SU-DHL-6 (cell line): Measurements from ENCODE around the gene CCDC127.

Source experiments
- H2AFZ ChIP-seq: fragments of 200-600 bp; sonication (generic); 2 replicates; pipeline ENCODE4 v1.6.1; 2014; ENCODE audit warnings: low read depth, mild to moderate bottlenecking, moderate library complexity, mixed read lengths, antibody characterized with exemption, low read length; ENCODE audit not compliant: severe bottlenecking
- H3F3A ChIP-seq: fragments of 200-600 bp; shearing (Covaris generic); 2 replicates; pipeline ENCODE4 v1.6.0; 2016; ENCODE audit warnings: antibody characterized with exemption, mild to moderate bottlenecking; ENCODE audit not compliant: insufficient read depth
- H3K27ac ChIP-seq: fragments of 200-600 bp; sonication (generic); 2 replicates; pipeline ENCODE4 v1.5.1; 2016; ENCODE audit warnings: low read depth, mild to moderate bottlenecking, low read length, moderate library complexity, mixed read lengths
- H3K27me3 ChIP-seq: fragments of 200-600 bp; sonication (generic), shearing (Covaris generic); 2 replicates; pipeline ENCODE4 v1.6.0; 2014; ENCODE audit warnings: mild to moderate bottlenecking, low read length
- H3K36me3 ChIP-seq: fragments of 200-600 bp; sonication (generic); 2 replicates; pipeline ENCODE4 v1.6.1; 2014; ENCODE audit warnings: mild to moderate bottlenecking, low read length, mixed read lengths
- H3K4me2 ChIP-seq: fragments of 300-600, 200-600 bp; shearing (Covaris generic), sonication (generic); 2 replicates; pipeline ENCODE4 v1.6.0; 2014; ENCODE audit warnings: low read length, low read depth, mild to moderate bottlenecking; ENCODE audit not compliant: poor library complexity, severe bottlenecking
- H3K4me3 ChIP-seq: fragments of 200-600 bp; sonication (generic); 2 replicates; pipeline ENCODE4 v1.5.1; 2014; ENCODE audit warnings: antibody characterized with exemption, low read length, mild to moderate bottlenecking, mixed read lengths; ENCODE audit not compliant: insufficient read depth, poor library complexity, severe bottlenecking
- H3K79me2 ChIP-seq: fragments of 200-600 bp; sonication (generic); 2 replicates; pipeline ENCODE4 v1.6.1; 2014; ENCODE audit warnings: mild to moderate bottlenecking, low read length, moderate library complexity; ENCODE audit not compliant: insufficient read depth
- H3K9ac ChIP-seq: fragments of 200-600 bp; sonication (generic); 2 replicates; pipeline ENCODE4 v1.7.0; 2014; ENCODE audit warnings: mild to moderate bottlenecking, low read length
- H3K9me2 ChIP-seq: fragments of 200-600 bp; sonication (generic); replicated peaks from 2 replicates; pipeline ENCODE4 v1.6.1; 2014; ENCODE audit warnings: low read length; ENCODE audit not compliant: insufficient read depth
- H3K9me3 ChIP-seq: fragments of 200-600 bp; sonication (generic); 2 replicates; pipeline ENCODE4 v1.6.1; 2014; ENCODE audit warnings: low read length, mixed read lengths; ENCODE audit not compliant: insufficient read depth
- H4K20me1 ChIP-seq: fragments of 200-600 bp; sonication (generic); 2 replicates; pipeline ENCODE4 v1.6.1; 2014; ENCODE audit warnings: low read depth, mild to moderate bottlenecking, antibody characterized with exemption, low read length, moderate library complexity, mixed read lengths
- CTCF ChIP-seq: fragments of 200-600 bp; sonication (generic); IDR thresholded peaks from one replicate; pipeline ENCODE4 v1.5.1; 2017; ENCODE audit warnings: antibody characterized with exemption, mild to moderate bottlenecking, low read length, moderate library complexity; ENCODE audit not compliant: insufficient read depth, poor library complexity, severe bottlenecking
- EZH2phosphoT487 ChIP-seq: fragments of 200-600 bp; sonication (generic), shearing (Covaris generic); conservative IDR thresholded peaks from 2 replicates; pipeline ENCODE4 v1.6.1; 2018; ENCODE audit warnings: mild to moderate bottlenecking, antibody characterized with exemption, low read length, moderate library complexity, mixed read lengths

CCDC127 gene

GRCh38 chr5:196350-196749 lies 21.6 kb downstream of the CCDC127 start:
- no peaks in the 10 kb centered on the region for H4K20me1 ChIP-seq
- no peaks in the 10 kb centered on the region for H3F3A ChIP-seq
- no peaks in the 10 kb centered on the region for H3K79me2 ChIP-seq
- no peaks in the 10 kb centered on the region for H3K9me3 ChIP-seq
- TF ChIP-seq EZH2phosphoT487: no peak
- TF ChIP-seq CTCF: no peak
- no peaks in the 10 kb centered on the region for H3K27me3 ChIP-seq
- no peak overlapping the region for H3K27ac ChIP-seq
- H3K4me2 ChIP-seq: no peak overlapping the region
- no peak overlapping the region for H3K9ac ChIP-seq
- no peaks in the 10 kb centered on the region for H3K36me3 ChIP-seq
- no peak overlapping the region for H3K4me3 ChIP-seq
- no peaks in the 10 kb centered on the region for H3K9me2 ChIP-seq
- no peak overlapping the region for H2AFZ ChIP-seq

GRCh38 chr5:195401-196160 lies 22.4 kb downstream of the CCDC127 start:
- no peak overlapping the region for H3K9ac ChIP-seq
- no peaks in the 10 kb centered on the region for H3K27me3 ChIP-seq
- H3K36me3 ChIP-seq: no peaks in the 10 kb centered on the region
- no peak overlapping the region for H3K4me2 ChIP-seq
- no peak overlapping the region for H3K27ac ChIP-seq
- H3F3A ChIP-seq: no peaks in the 10 kb centered on the region
- H4K20me1 ChIP-seq: no peaks in the 10 kb centered on the region
- H3K79me2 ChIP-seq: no peaks in the 10 kb centered on the region
- TF ChIP-seq CTCF (no peak), EZH2phosphoT487 (no peak)
- no peak overlapping the region for H2AFZ ChIP-seq
- H3K9me2 ChIP-seq: no peaks in the 10 kb centered on the region
- no peaks in the 10 kb centered on the region for H3K9me3 ChIP-seq
- no peak overlapping the region for H3K4me3 ChIP-seq

- H3K27ac ChIP-seq: no peak overlapping the region
- H3K9me2 ChIP-seq: no peaks in the 10 kb centered on the region
- H3K27me3 ChIP-seq: no peaks in the 10 kb centered on the region
- no peaks in the 10 kb centered on the region for H3K36me3 ChIP-seq
- no peak overlapping the region for H3K4me3 ChIP-seq
- no peaks in the 10 kb centered on the region for H3F3A ChIP-seq
- H2AFZ ChIP-seq: no peak overlapping the region
- H3K9me3 ChIP-seq: no peaks in the 10 kb centered on the region
- H3K4me2 ChIP-seq: no peak overlapping the region
- TF ChIP-seq EZH2phosphoT487 (no peak), CTCF (no peak)
- no peaks in the 10 kb centered on the region for H4K20me1 ChIP-seq
- H3K79me2 ChIP-seq: no peaks in the 10 kb centered on the region
- no peak overlapping the region for H3K9ac ChIP-seq
Measured at GRCh38 chr5:194603-195209, 23.2 kb downstream of the CCDC127 start.
